ENCODE data around the gene PDE7B.
A peak's percentile ranks its signal among the peaks of the same experiment; 100 is the strongest.
"Not testable (repeated sequence)": the region's sequence is repeated elsewhere in the genome, so short reads cannot be mapped to it uniquely, and the experiment has no call there.

Gene PDE7B

DNA sequence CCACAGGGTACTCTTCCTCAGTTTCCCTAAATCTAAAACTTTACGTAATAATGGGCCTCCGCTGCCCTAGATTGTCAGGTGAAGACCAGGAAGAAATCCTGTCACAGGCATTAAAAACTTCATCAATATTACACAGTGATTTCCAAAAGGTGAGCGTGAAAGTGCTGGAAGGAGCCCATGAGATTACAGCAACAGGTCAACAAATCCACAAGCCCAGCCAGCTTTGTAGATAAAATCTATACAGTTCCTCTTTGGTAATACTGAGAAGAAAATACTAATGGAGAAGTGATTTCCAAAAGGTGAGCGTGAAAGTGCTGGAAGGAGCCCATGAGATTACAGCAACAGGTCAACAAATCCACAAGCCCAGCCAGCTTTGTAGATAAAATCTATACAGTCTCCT lies 254.3 kb downstream of the PDE7B start:
- CTCF ChIA-PET; H3K27ac ChIP-seq (ENCODE audit: extremely low read depth, low read depth, low read length); H3K4me3 ChIP-seq (ENCODE audit: low read depth, low read length); H3K9me3 ChIP-seq (ENCODE audit: control insufficient read depth, insufficient read depth, low read depth, low read length); POLR2A ChIA-PET; H3K36me3 ChIP-seq (ENCODE audit: control insufficient read depth in 2 of 2, insufficient read depth in 1 of 2, low read length in 2 of 2); H3K4me1 ChIP-seq (ENCODE audit: control insufficient read depth, insufficient read depth, low read length): not testable (repeated sequence)
- TF ChIP-seq SCRT2 (tag by site-specific recombination; IDR thresholded peaks at IDR 0.05) = peak; percentile 79

DNA sequence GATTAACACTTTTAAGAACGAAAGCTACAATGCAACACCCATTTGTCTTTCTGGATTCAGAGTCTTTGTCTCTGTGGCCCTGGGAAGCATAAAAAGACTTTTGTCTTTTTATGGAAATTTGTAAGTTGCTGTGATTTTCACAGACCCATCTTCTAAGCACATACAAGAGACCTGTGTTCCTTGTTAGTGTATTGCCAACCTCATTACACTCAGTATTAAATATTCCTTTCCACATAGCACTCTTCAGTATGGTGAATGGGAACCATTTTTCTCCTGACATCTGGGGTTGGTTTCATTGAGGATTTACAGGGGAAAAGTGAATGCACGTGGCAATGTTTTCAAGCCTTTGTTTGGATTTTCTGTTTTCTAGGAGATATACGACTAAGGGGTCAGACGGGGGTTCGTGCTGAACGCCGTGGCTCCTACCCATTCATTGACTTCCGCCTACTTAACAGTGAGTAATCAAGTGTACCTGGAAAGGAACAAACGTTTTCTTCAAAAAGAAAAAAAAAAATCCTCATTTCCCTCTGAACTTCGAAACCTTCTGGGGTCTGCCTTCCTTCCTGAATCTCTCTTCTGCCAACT lies 257.0 kb downstream of the PDE7B start:
- TF ChIP-seq ZBTB21 (tag by site-specific recombination; IDR thresholded peaks at IDR 0.05) (no peak), ZNF266 (tag by site-specific recombination; IDR thresholded peaks at IDR 0.05; ENCODE audit: low read depth) (no peak), ZNF701 (tag by site-specific recombination; IDR thresholded peaks at IDR 0.05) (no peak), ZFHX2 (tag by site-specific recombination; conservative IDR thresholded peaks at IDR 0.05) (no peak), ZNF121 (tag by site-specific recombination; IDR thresholded peaks at IDR 0.05) (no peak), ZNF600 (tag by site-specific recombination; IDR thresholded peaks at IDR 0.05) (no peak)
- TF ChIP-seq, protein P1, sequence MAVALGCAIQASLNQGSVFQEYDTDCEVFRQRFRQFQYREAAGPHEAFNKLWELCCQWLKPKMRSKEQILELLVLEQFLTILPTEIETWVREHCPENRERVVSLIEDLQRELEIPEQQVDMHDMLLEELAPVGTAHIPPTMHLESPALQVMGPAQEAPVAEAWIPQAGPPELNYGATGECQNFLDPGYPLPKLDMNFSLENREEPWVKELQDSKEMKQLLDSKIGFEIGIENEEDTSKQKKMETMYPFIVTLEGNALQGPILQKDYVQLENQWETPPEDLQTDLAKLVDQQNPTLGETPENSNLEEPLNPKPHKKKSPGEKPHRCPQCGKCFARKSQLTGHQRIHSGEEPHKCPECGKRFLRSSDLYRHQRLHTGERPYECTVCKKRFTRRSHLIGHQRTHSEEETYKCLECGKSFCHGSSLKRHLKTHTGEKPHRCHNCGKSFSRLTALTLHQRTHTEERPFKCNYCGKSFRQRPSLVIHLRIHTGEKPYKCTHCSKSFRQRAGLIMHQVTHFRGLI (tag by site-specific recombination; IDR thresholded peaks at IDR 0.05) = no peak
- TF ChIP-seq, protein P2, sequence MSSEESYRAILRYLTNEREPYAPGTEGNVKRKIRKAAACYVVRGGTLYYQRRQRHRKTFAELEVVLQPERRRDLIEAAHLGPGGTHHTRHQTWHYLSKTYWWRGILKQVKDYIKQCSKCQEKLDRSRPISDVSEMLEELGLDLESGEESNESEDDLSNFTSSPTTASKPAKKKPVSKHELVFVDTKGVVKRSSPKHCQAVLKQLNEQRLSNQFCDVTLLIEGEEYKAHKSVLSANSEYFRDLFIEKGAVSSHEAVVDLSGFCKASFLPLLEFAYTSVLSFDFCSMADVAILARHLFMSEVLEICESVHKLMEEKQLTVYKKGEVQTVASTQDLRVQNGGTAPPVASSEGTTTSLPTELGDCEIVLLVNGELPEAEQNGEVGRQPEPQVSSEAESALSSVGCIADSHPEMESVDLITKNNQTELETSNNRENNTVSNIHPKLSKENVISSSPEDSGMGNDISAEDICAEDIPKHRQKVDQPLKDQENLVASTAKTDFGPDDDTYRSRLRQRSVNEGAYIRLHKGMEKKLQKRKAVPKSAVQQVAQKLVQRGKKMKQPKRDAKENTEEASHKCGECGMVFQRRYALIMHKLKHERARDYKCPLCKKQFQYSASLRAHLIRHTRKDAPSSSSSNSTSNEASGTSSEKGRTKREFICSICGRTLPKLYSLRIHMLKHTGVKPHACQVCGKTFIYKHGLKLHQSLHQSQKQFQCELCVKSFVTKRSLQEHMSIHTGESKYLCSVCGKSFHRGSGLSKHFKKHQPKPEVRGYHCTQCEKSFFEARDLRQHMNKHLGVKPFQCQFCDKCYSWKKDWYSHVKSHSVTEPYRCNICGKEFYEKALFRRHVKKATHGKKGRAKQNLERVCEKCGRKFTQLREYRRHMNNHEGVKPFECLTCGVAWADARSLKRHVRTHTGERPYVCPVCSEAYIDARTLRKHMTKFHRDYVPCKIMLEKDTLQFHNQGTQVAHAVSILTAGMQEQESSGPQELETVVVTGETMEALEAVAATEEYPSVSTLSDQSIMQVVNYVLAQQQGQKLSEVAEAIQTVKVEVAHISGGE (tag by site-specific recombination; conservative IDR thresholded peaks at IDR 0.05; ENCODE audit: low read depth) = no peak
- ChIA-PET POLR2A (interaction anchor here (0.7 kb wide), 1 partner anchor 146 kb away, joined by 5 read pairs; no protein-coding TSS in a partner anchor), CTCF (interaction anchor here (0.6 kb wide), 1 partner anchor 285 kb away, joined by 3 read pairs; no protein-coding TSS in a partner anchor)

DNA sequence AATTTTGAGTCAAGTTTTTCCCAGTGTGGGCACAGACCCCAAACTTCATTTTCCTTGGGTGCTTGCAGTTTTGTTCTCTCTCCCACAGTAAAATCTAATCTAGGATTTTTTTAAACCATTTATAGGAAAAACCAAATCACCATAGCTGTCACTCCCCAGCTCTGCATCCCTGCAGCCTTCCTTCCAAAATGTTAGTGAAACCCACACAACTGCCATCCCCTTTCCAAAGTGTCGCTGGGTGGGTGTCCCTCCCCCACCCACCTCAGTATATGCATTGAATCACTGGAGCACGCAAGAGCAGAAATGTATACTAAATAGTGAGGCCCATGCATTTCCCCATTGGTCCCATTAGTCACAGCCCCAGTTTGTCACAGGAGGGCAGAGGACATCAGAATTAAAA lies 260.3 kb downstream of the PDE7B start:
- no peaks in the 10 kb centered on the region for H3K9me3 ChIP-seq (ENCODE audit: control insufficient read depth, insufficient read depth, low read depth, low read length)
- CTCF ChIA-PET = no interaction called here
- peaks cover 16% of the 10 kb centered on the region for H3K4me1 ChIP-seq (ENCODE audit: control insufficient read depth, insufficient read depth, low read length)
- no peak overlapping the region for H3K27ac ChIP-seq (ENCODE audit: extremely low read depth, low read depth, low read length)
- H3K36me3 ChIP-seq (ENCODE audit: control insufficient read depth in 2 of 2, insufficient read depth in 1 of 2, low read length in 2 of 2) = no peaks in the 10 kb centered on the region
- POLR2A ChIA-PET = no interaction called here
- no peak overlapping the region for H3K4me3 ChIP-seq (ENCODE audit: low read depth, low read length)
- TF ChIP-seq KLF9 (tag by site-specific recombination; IDR thresholded peaks at IDR 0.05; ENCODE audit: low read depth) = no peak
- TF ChIP-seq ZFHX2 (tag by site-specific recombination; conservative IDR thresholded peaks at IDR 0.05) = peak; percentile 31

More for the DNA sequence above, 257.0 kb downstream of the PDE7B start:
- no peaks in the 10 kb centered on the region for H3K9me3 ChIP-seq (ENCODE audit: control insufficient read depth, insufficient read depth, low read depth, low read length)
- no peak overlapping the region for H3K4me3 ChIP-seq (ENCODE audit: low read depth, low read length)
- no peak overlapping the region for H3K27ac ChIP-seq (ENCODE audit: extremely low read depth, low read depth, low read length)
- H3K36me3 ChIP-seq (ENCODE audit: control insufficient read depth in 2 of 2, insufficient read depth in 1 of 2, low read length in 2 of 2) = no peaks in the 10 kb centered on the region
- peaks cover 7% of the 10 kb centered on the region; the same call in 1 of the 2 replicates for H3K4me1 ChIP-seq (ENCODE audit: control insufficient read depth, insufficient read depth, low read length)

DNA sequence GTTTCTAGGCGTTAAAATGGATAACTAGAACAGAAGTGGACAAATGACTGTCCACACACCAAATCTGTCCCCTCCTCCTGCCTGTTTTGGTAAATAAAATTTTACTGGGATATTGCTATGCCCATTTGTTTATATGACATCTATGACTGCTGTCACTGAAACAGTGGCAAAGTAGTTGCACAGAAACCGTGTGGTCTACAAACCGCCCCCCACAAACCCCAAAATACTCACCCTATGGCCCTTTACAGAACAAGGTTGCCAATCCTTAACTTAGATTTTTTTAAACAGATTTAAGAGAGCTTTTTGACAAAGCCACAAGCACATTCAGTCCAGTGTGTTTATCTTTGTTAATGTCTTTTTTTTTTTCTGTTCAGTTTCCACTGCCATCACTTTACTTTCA lies 260.8 kb downstream of the PDE7B start:
- Histone ChIP-seq H3K4me1 (ENCODE audit: control insufficient read depth, insufficient read depth, low read length) (peaks cover 16% of the 10 kb centered on the region), H3K36me3 (ENCODE audit: control insufficient read depth in 2 of 2, insufficient read depth in 1 of 2, low read length in 2 of 2) (no peaks in the 10 kb centered on the region), H3K4me3 (ENCODE audit: low read depth, low read length) (no peak overlapping the region), H3K27ac (ENCODE audit: extremely low read depth, low read depth, low read length) (no peak overlapping the region), H3K9me3 (ENCODE audit: control insufficient read depth, insufficient read depth, low read depth, low read length) (no peaks in the 10 kb centered on the region)
- TF ChIP-seq HOXD13 (CRISPR knock-in tag; IDR thresholded peaks at IDR 0.05; ENCODE audit: borderline replicate concordance) (no peak), ZNF184 (tag by site-specific recombination; IDR thresholded peaks at IDR 0.05) (no peak), ZFP41 (tag by site-specific recombination; IDR thresholded peaks at IDR 0.05; ENCODE audit: borderline replicate concordance) (no peak), ZNF529 (tag by site-specific recombination; IDR thresholded peaks at IDR 0.05; ENCODE audit: insufficient replicate concordance) (no peak), ZNF155 (tag by site-specific recombination; IDR thresholded peaks at IDR 0.05) (no peak), ZNF140 (tag by site-specific recombination; IDR thresholded peaks at IDR 0.05) (no peak)
- ChIA-PET CTCF (no interaction called here), POLR2A (no interaction called here)

Data from HEK293 (cell line).